Mononuclear cell (primary cell): Measurements from ENCODE around the gene PPP1R3A. TPM values are rescaled to one million over a fixed set of nuclear protein-coding genes. Genes with fewer than 3 reads are reported as not detected.
"Not testable (repeated sequence)": the region's sequence is repeated elsewhere in the genome, so short reads cannot be mapped to it uniquely, and the experiment has no call there.

ENCODE experiments used
- H3K27me3 ChIP-seq: 2 replicates; pipeline ENCODE4 v1.6.0; 2011; ENCODE audit warnings: low read length, control low read depth; ENCODE audit not compliant: insufficient read depth
- H3K4me1 ChIP-seq: 2 replicates; pipeline ENCODE4 v1.5.1; 2011; ENCODE audit warnings: mild to moderate bottlenecking, low read length, control low read depth; ENCODE audit not compliant: insufficient read depth
- H3K4me3 ChIP-seq: 2 replicates; pipeline ENCODE4 v1.5.1; 2011; ENCODE audit warnings: mild to moderate bottlenecking, low read length, moderate library complexity
- H3K9me3 ChIP-seq: 2 replicates; pipeline ENCODE4 v1.5.1; 2011; ENCODE audit warnings: low read depth, mild to moderate bottlenecking, control low read depth, low read length
- total RNA-seq: library from RNA; depleted of rRNA; stranded (reverse); fragments of >200 nt; gene quantifications from one replicate; pipeline ENCODE4 v1.2.3, GENCODE V29; 2012

The PPP1R3A gene, protein sequence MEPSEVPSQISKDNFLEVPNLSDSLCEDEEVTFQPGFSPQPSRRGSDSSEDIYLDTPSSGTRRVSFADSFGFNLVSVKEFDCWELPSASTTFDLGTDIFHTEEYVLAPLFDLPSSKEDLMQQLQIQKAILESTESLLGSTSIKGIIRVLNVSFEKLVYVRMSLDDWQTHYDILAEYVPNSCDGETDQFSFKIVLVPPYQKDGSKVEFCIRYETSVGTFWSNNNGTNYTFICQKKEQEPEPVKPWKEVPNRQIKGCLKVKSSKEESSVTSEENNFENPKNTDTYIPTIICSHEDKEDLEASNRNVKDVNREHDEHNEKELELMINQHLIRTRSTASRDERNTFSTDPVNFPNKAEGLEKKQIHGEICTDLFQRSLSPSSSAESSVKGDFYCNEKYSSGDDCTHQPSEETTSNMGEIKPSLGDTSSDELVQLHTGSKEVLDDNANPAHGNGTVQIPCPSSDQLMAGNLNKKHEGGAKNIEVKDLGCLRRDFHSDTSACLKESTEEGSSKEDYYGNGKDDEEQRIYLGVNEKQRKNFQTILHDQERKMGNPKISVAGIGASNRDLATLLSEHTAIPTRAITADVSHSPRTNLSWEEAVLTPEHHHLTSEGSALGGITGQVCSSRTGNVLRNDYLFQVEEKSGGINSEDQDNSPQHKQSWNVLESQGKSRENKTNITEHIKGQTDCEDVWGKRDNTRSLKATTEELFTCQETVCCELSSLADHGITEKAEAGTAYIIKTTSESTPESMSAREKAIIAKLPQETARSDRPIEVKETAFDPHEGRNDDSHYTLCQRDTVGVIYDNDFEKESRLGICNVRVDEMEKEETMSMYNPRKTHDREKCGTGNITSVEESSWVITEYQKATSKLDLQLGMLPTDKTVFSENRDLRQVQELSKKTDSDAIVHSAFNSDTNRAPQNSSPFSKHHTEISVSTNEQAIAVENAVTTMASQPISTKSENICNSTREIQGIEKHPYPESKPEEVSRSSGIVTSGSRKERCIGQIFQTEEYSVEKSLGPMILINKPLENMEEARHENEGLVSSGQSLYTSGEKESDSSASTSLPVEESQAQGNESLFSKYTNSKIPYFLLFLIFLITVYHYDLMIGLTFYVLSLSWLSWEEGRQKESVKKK
- not detected for total RNA-seq

- no peaks in the 10 kb centered on the region for H3K9me3 ChIP-seq
- no peaks in the 10 kb centered on the region for H3K27me3 ChIP-seq
- H3K4me1 ChIP-seq, result no peaks in the 10 kb centered on the region
- no peak within 1 kb of the TSS for H3K4me3 ChIP-seq
Observed at GRCh38 chr7:113918946-113919345, at the start of gene PPP1R3A. PPP1R3A (minus strand) TSS chr7:113919009; CDS start chr7:113918996, 13 bp downstream.

GRCh38 chr7:113963356-113963755, 44.5 kb upstream of the PPP1R3A start:
- H3K4me3 ChIP-seq, result no peak overlapping the region
- H3K9me3 ChIP-seq, result no peaks in the 10 kb centered on the region
- no peaks in the 10 kb centered on the region for H3K27me3 ChIP-seq
- no peaks in the 10 kb centered on the region for H3K4me1 ChIP-seq

DNA sequence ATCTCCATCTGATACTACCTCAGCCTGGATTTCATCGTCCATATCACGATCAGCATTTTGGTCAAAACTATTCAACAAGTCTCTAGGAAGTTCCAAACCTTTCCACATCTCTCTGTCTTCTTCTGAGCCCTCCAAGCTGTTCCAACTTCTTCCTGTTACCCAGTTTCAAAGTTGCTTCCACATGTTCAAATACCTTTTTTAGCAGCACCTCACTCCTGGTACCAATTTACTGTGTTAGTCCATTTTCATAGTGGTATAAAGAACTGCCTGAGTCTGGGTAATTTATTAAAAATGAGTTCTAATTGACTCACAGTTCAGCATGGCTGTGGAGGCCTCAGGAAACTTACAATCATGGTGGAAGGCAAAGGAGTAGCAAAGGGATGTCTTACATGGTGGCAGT, 41.1 kb upstream of the PPP1R3A start:
- H3K4me3 ChIP-seq, result no peak overlapping the region
- no peaks in the 10 kb centered on the region for H3K4me1 ChIP-seq
- no peaks in the 10 kb centered on the region for H3K27me3 ChIP-seq
- H3K9me3 ChIP-seq, result no peaks in the 10 kb centered on the region

DNA sequence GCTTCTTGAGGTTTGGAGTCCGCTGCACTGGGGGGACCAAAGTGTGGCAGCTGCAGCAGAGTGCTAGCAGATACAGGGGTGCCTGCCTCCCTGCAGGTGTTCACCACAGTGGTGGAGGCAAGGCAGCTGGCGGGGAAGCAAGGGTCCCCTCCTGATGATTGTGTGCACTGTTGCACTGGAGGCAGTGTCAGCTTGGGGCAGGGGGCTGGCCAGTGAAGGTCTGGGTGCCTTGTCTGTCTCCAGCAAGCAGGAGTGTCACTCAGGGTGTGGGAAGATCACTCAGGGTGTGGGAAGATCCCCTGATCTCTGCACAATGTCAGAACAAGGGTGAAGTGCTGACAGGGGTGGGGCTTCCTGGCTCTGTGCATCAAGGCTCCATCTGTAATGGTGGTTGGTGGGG, 36.3 kb upstream of the PPP1R3A start:
- H3K4me1 ChIP-seq, result no peaks in the 10 kb centered on the region

GRCh38 chr7:113953553-113953952, 34.7 kb upstream of the PPP1R3A start:
- peaks cover 12% of the 10 kb centered on the region for H3K9me3 ChIP-seq
- no peaks in the 10 kb centered on the region for H3K27me3 ChIP-seq
- H3K4me1 ChIP-seq, result no peaks in the 10 kb centered on the region
- H3K4me3 ChIP-seq, result no peak overlapping the region

More for the DNA sequence above, 36.3 kb upstream of the PPP1R3A start:
- Histone ChIP-seq H3K4me3 (no peak overlapping the region), H3K27me3 (no peaks in the 10 kb centered on the region), H3K9me3 (peaks cover 12% of the 10 kb centered on the region)

DNA sequence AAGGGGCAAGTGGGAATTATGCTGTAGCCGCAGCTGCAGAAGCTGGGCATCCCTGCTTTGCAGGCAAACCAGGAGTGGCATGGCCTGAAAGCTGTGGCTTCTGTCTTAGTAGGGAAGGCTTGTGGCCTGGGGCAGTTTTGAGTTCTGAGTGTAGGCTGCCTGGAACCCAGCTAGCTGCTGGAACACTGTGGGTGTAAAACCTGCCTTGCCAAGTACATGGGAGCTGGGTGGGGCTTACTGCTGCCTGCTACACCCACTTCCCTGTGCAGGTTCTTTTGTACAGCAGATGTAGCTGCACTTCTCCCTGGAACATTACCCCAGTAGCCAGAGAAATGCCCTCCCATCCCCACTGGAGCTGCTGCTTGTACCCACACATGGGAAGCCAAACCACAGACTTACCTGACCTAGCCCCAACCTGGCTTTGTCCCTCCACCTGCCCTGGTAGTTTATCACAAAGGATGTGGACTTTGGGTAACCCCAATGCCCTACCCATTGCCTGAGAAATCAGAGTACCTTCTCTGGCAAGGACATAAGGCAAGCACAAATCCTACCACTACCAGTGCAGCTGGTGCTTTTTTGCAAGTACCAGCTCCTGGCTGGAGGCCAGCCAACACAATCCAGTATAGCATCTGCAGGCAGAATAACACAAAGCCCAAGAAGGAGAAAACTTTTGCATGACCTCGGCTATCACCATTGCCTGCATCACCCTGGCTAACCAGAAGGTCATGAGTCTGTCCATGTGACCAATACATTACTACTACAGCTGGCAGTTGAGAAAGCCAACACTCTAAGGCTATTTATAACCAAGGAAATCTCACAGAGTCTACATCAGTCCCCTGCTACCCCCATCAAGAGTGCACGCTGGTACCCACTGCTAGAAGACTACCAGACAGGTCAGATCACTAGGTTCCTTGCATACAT, 26.5 kb upstream of the PPP1R3A start:
- no peak overlapping the region for H3K4me3 ChIP-seq
- no peaks in the 10 kb centered on the region for H3K27me3 ChIP-seq
- H3K4me1 ChIP-seq, result no peaks in the 10 kb centered on the region
- no peaks in the 10 kb centered on the region for H3K9me3 ChIP-seq

GRCh38 chr7:113936982-113937381, 18.2 kb upstream of the PPP1R3A start:
- H3K27me3 ChIP-seq, result no peaks in the 10 kb centered on the region
- H3K9me3 ChIP-seq, result peaks cover 4% of the 10 kb centered on the region
- no peak overlapping the region for H3K4me3 ChIP-seq
- H3K4me1 ChIP-seq, result no peaks in the 10 kb centered on the region

- Histone ChIP-seq H3K9me3 (peaks cover 4% of the 10 kb centered on the region), H3K4me3 (no peak overlapping the region), H3K4me1 (no peaks in the 10 kb centered on the region), H3K27me3 (no peaks in the 10 kb centered on the region)
Observed at GRCh38 chr7:113936535-113936934, 17.7 kb upstream of the PPP1R3A start.

- H3K27me3 ChIP-seq, H3K9me3 ChIP-seq, H3K4me1 ChIP-seq, H3K4me3 ChIP-seq: not testable (repeated sequence)
Observed at GRCh38 chr7:113929389-113929788, 10.6 kb upstream of the PPP1R3A start.

GRCh38 chr7:113928112-113928511, 9.3 kb upstream of the PPP1R3A start:
- Histone ChIP-seq H3K4me1 (no peaks in the 10 kb centered on the region), H3K9me3 (no peaks in the 10 kb centered on the region), H3K4me3 (no peak overlapping the region), H3K27me3 (no peaks in the 10 kb centered on the region)

GRCh38 chr7:113922049-113922448, 3.2 kb upstream of the PPP1R3A start:
- Histone ChIP-seq H3K4me3 (no peak overlapping the region), H3K9me3 (no peaks in the 10 kb centered on the region), H3K4me1 (no peaks in the 10 kb centered on the region), H3K27me3 (no peaks in the 10 kb centered on the region)

- H3K9me3 ChIP-seq, result no peaks in the 10 kb centered on the region
- no peak overlapping the region for H3K4me3 ChIP-seq
- no peaks in the 10 kb centered on the region for H3K4me1 ChIP-seq
- no peaks in the 10 kb centered on the region for H3K27me3 ChIP-seq
Observed at GRCh38 chr7:113921363-113921762, 2.6 kb upstream of the PPP1R3A start.

DNA sequence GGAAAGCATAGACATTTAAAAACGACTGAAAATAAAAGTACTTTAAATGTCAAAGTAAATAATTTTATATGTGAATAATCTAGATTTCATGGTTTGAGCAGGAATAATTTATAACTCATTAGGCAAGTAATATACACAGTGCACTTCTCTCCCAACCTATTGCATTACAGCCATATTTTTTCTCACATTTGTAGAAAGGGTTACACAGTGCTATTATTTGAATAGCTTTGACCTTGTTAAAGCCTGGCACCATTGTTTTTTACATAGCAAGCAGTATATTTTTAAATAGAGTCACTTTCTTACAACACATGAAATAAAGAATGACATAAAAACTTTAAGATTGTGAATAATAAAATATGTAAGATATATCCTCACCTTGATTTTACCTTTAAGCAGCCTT, 969 bp downstream of the PPP1R3A start:
- Histone ChIP-seq H3K4me3 (no peak overlapping the region), H3K9me3 (no peaks in the 10 kb centered on the region), H3K4me1 (no peaks in the 10 kb centered on the region), H3K27me3 (no peaks in the 10 kb centered on the region)

DNA sequence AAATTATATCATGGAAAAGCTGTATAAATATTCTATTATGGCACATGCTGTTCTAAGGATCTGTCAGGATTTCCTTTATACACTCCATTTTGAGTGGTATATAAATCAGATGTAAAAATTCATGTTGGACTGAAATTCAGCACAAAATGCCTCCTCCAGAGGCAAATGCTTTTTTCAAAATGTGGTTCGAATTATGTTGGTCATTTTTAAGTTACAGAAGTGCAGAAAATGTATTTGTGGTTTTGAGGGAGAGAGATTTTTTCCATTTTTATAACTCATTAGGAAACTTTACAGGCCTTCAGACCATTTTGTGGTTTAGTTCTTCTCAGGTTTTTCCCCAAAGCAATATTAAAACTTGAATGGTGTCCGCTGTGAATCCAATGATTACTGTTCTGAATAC, 2.9 kb downstream of the PPP1R3A start:
- no peak overlapping the region for H3K4me3 ChIP-seq
- no peaks in the 10 kb centered on the region for H3K4me1 ChIP-seq
- H3K27me3 ChIP-seq, result no peaks in the 10 kb centered on the region
- no peaks in the 10 kb centered on the region for H3K9me3 ChIP-seq
